ENCODE results near the gene ZNF492. TPM values are rescaled to one million over a fixed set of nuclear protein-coding genes. Genes with fewer than 3 reads are reported as not detected.

ZNF492 gene
- total and polyA plus RNA-seq, 4 donors = 0.08 to 0.80 (median 0.10) TPM

GRCh38 chr19:22622901-22623840, 11.0 kb upstream of the ZNF492 start:
- Histone ChIP-seq H3K9ac (ENCODE audit: insufficient read depth in 1 of 2, low read length in 2 of 2) (no peak overlapping the region), H3K36me3 (ENCODE audit: control insufficient read depth in 4 of 4, insufficient read depth in 4 of 4, low read length in 4 of 4) (no peaks in the 10 kb centered on the region), H3K4me3 (no peak overlapping the region), H3K4me1 (ENCODE audit: control insufficient read depth in 5 of 5, insufficient read depth in 5 of 5, low read length in 5 of 5) (no peaks in the 10 kb centered on the region), H3K27me3 (ENCODE audit: control insufficient read depth in 3 of 3, insufficient read depth in 3 of 3, low read length in 2 of 3) (peaks cover 0 to 20% (median 0%) of the 10 kb centered on the region in 3 donors), H3K9me3 (ENCODE audit: control insufficient read depth in 4 of 4, insufficient read depth in 3 of 4, low read length in 3 of 4) (peaks cover 0 to 44% (median 0%) of the 10 kb centered on the region in 4 donors), H3K27ac (ENCODE audit: low read depth in 1 of 2, low read length in 1 of 2) (no peak overlapping the region)
- TF ChIP-seq, protein P1, sequence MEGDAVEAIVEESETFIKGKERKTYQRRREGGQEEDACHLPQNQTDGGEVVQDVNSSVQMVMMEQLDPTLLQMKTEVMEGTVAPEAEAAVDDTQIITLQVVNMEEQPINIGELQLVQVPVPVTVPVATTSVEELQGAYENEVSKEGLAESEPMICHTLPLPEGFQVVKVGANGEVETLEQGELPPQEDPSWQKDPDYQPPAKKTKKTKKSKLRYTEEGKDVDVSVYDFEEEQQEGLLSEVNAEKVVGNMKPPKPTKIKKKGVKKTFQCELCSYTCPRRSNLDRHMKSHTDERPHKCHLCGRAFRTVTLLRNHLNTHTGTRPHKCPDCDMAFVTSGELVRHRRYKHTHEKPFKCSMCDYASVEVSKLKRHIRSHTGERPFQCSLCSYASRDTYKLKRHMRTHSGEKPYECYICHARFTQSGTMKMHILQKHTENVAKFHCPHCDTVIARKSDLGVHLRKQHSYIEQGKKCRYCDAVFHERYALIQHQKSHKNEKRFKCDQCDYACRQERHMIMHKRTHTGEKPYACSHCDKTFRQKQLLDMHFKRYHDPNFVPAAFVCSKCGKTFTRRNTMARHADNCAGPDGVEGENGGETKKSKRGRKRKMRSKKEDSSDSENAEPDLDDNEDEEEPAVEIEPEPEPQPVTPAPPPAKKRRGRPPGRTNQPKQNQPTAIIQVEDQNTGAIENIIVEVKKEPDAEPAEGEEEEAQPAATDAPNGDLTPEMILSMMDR (IDR thresholded peaks at IDR 0.05; ENCODE audit: control extremely low read depth, extremely low read depth) = no peak
- DNase-seq = peak in 2 of 3 donors; percentile 27 to 32
- WGBS, 2 donors = 4 to 7% methylated on average over 66 to 71 of the region's 71 CpGs
- ATAC-seq (ENCODE audit: insufficient read depth, low FRiP score) = no peak

GRCh38 chr19:22623841-22624221, 10.3 kb upstream of the ZNF492 start:
- DNase-seq (peak in 1 of 3 donors; percentile 9), ATAC-seq (ENCODE audit: insufficient read depth, low FRiP score) (no peak)
- peaks cover 0 to 20% (median 0%) of the 10 kb centered on the region in 3 donors for H3K27me3 ChIP-seq (ENCODE audit: control insufficient read depth in 3 of 3, insufficient read depth in 3 of 3, low read length in 2 of 3)
- H3K27ac ChIP-seq (ENCODE audit: low read depth in 1 of 2, low read length in 1 of 2) = no peak overlapping the region
- peaks cover 0 to 47% (median 0%) of the 10 kb centered on the region in 4 donors for H3K9me3 ChIP-seq (ENCODE audit: control insufficient read depth in 4 of 4, insufficient read depth in 3 of 4, low read length in 3 of 4)
- WGBS, 2 donors = 52 to 53% methylated on average over 16 of the region's 16 CpGs
- H3K9ac ChIP-seq (ENCODE audit: insufficient read depth in 1 of 2, low read length in 2 of 2) = no peak overlapping the region
- no peaks in the 10 kb centered on the region for H3K4me1 ChIP-seq (ENCODE audit: control insufficient read depth in 5 of 5, insufficient read depth in 5 of 5, low read length in 5 of 5)
- no peaks in the 10 kb centered on the region for H3K36me3 ChIP-seq (ENCODE audit: control insufficient read depth in 4 of 4, insufficient read depth in 4 of 4, low read length in 4 of 4)
- TF ChIP-seq, protein P1 (IDR thresholded peaks at IDR 0.05; ENCODE audit: control extremely low read depth, extremely low read depth) = no peak
- H3K4me3 ChIP-seq = no peak overlapping the region

GRCh38 chr19:22625266-22626035, 8.7 kb upstream of the ZNF492 start:
- no peak for ATAC-seq (ENCODE audit: insufficient read depth, low FRiP score)
- 64 to 66% methylated on average over 8 of the region's 8 CpGs for WGBS, 2 donors
- no peaks in the 10 kb centered on the region for H3K4me1 ChIP-seq (ENCODE audit: control insufficient read depth in 5 of 5, insufficient read depth in 5 of 5, low read length in 5 of 5)
- no peak overlapping the region for H3K27ac ChIP-seq (ENCODE audit: low read depth in 1 of 2, low read length in 1 of 2)
- H3K9me3 ChIP-seq (ENCODE audit: control insufficient read depth in 4 of 4, insufficient read depth in 3 of 4, low read length in 3 of 4) = peaks cover 0 to 42% (median 0%) of the 10 kb centered on the region in 4 donors
- H3K9ac ChIP-seq (ENCODE audit: insufficient read depth in 1 of 2, low read length in 2 of 2) = no peak overlapping the region
- DNase-seq = no peak
- peaks cover 0 to 20% (median 0%) of the 10 kb centered on the region in 3 donors for H3K27me3 ChIP-seq (ENCODE audit: control insufficient read depth in 3 of 3, insufficient read depth in 3 of 3, low read length in 2 of 3)
- H3K36me3 ChIP-seq (ENCODE audit: control insufficient read depth in 4 of 4, insufficient read depth in 4 of 4, low read length in 4 of 4) = no peaks in the 10 kb centered on the region
- TF ChIP-seq, protein P1 (IDR thresholded peaks at IDR 0.05; ENCODE audit: control extremely low read depth, extremely low read depth) = no peak
- no peak overlapping the region for H3K4me3 ChIP-seq
